ENCODE results near the gene MEGF9. TPM values are rescaled to one million over a fixed set of nuclear protein-coding genes. Genes with fewer than 3 reads are reported as not detected.
"Not testable (repeated sequence)": the region's sequence is repeated elsewhere in the genome, so short reads cannot be mapped to it uniquely, and the experiment has no call there.

Gene MEGF9
- total RNA-seq, 2 donors from 2014 or later, result 9.9 to 10.2 TPM

- ATAC-seq (no peak), DNase-seq (no peak)
- Mint-ChIP-seq H3K27ac (no peak overlapping the region), H3K36me3 (ENCODE audit: low read depth) (peaks cover 2% of the 10 kb centered on the region), H3K4me3 (no peak overlapping the region), H3K4me1 (no peaks in the 10 kb centered on the region), H3K27me3 (no peaks in the 10 kb centered on the region)
- no peaks in the 10 kb centered on the region for H3K9me3 ChIP-seq (ENCODE audit: control insufficient read depth, low read length, poor library complexity, severe bottlenecking)
Measured at GRCh38 chr9:120635011-120635410, 79.3 kb downstream of the MEGF9 start.

- Mint-ChIP-seq H3K27me3 (no peaks in the 10 kb centered on the region), H3K36me3 (ENCODE audit: low read depth) (peaks cover 2% of the 10 kb centered on the region), H3K27ac (peak overlapping the region; percentile 68), H3K4me3 (no peak overlapping the region), H3K4me1 (no peaks in the 10 kb centered on the region)
- H3K9me3 ChIP-seq (ENCODE audit: control insufficient read depth, low read length, poor library complexity, severe bottlenecking), result no peaks in the 10 kb centered on the region
- no peak for DNase-seq
- ATAC-seq, result no peak
Measured at GRCh38 chr9:120630333-120630732, 83.9 kb downstream of the MEGF9 start.

DNA sequence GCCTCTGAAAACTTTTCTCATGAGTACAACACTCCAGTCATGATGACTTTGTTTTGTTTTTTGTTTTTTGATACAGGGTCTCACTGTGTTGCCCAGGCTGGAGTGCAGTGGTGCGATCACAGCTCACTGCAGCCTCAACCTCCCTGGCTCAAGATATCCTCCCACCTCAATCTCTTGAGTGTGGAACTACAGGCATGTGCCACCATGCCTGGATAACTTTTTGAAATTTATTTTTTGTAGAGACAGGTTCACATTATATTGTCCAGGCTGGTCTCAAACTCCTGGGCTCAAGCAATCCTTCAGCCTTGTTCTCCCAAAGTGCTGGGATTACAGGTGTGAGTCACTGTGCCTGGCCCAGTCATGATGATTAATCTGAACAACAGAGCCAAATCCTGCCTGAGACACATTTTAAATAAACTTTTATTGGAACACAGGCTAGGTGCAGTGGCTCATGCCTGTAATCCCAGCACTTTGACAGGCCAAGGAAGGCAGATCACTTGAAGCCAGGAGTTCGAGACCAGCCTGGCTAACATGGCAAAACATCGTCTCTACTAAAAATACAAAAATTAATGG is 85.3 kb downstream of the MEGF9 start:
- ATAC-seq; H3K4me1 Mint-ChIP-seq; DNase-seq; H3K36me3 Mint-ChIP-seq (ENCODE audit: low read depth); H3K9me3 ChIP-seq (ENCODE audit: control insufficient read depth, low read length, poor library complexity, severe bottlenecking); H3K27me3 Mint-ChIP-seq; H3K4me3 Mint-ChIP-seq: not testable (repeated sequence)
- peak overlapping the region; percentile 68 for H3K27ac Mint-ChIP-seq

- no peaks in the 10 kb centered on the region for H3K27me3 Mint-ChIP-seq
- H3K9me3 ChIP-seq (ENCODE audit: control insufficient read depth, low read length, poor library complexity, severe bottlenecking), result no peaks in the 10 kb centered on the region
- peaks cover 2% of the 10 kb centered on the region for H3K4me1 Mint-ChIP-seq
- H3K4me3 Mint-ChIP-seq, result no peak overlapping the region
- ATAC-seq (no peak), DNase-seq (no peak)
- H3K36me3 Mint-ChIP-seq (ENCODE audit: low read depth), result no peaks in the 10 kb centered on the region
- H3K27ac Mint-ChIP-seq, result no peak overlapping the region
Measured at GRCh38 chr9:120628207-120628924, 85.9 kb downstream of the MEGF9 start.

DNA sequence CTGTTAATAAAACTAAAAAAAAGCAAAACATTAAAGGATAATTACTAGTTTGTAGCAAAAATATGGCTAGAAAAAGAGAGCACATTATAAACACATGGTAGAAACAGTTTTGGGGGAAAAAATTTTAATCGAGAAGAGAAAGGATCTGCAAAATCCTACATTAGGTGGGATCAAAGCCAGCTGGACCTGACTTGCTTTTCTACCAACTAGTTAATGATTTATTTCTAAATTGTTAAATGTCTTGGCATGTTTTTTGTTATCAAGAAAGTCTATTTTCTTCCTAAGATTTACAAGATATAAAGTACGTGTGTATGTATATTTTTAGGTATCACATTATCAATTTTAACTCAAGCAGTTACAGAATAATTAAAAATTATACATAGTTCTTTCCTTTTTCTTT is 87.2 kb downstream of the MEGF9 start:
- no peaks in the 10 kb centered on the region for H3K36me3 Mint-ChIP-seq (ENCODE audit: low read depth)
- peaks cover 2% of the 10 kb centered on the region for H3K4me1 Mint-ChIP-seq
- no peak overlapping the region for H3K4me3 Mint-ChIP-seq
- no peaks in the 10 kb centered on the region for H3K27me3 Mint-ChIP-seq
- ATAC-seq, result no peak
- no peaks in the 10 kb centered on the region for H3K9me3 ChIP-seq (ENCODE audit: control insufficient read depth, low read length, poor library complexity, severe bottlenecking)
- H3K27ac Mint-ChIP-seq, result no peak overlapping the region
- no peak for DNase-seq

- ATAC-seq (no peak), DNase-seq (no peak)
- no peak overlapping the region for H3K27ac Mint-ChIP-seq
- no peaks in the 10 kb centered on the region for H3K36me3 Mint-ChIP-seq (ENCODE audit: low read depth)
- peaks cover 2% of the 10 kb centered on the region for H3K4me1 Mint-ChIP-seq
- no peak overlapping the region for H3K4me3 Mint-ChIP-seq
- no peaks in the 10 kb centered on the region for H3K27me3 Mint-ChIP-seq
- H3K9me3 ChIP-seq (ENCODE audit: control insufficient read depth, low read length, poor library complexity, severe bottlenecking), result no peaks in the 10 kb centered on the region
Measured at GRCh38 chr9:120626512-120626911, 87.8 kb downstream of the MEGF9 start.

- H3K27ac Mint-ChIP-seq, result no peak overlapping the region
- peaks cover 6% of the 10 kb centered on the region for H3K4me1 Mint-ChIP-seq
- ATAC-seq, result no peak
- no peak overlapping the region for H3K4me3 Mint-ChIP-seq
- H3K9me3 ChIP-seq (ENCODE audit: control insufficient read depth, low read length, poor library complexity, severe bottlenecking), result no peaks in the 10 kb centered on the region
- no peaks in the 10 kb centered on the region for H3K27me3 Mint-ChIP-seq
- H3K36me3 Mint-ChIP-seq (ENCODE audit: low read depth), result no peaks in the 10 kb centered on the region
- DNase-seq, result no peak
Measured at GRCh38 chr9:120625222-120625621, 89.0 kb downstream of the MEGF9 start.

GRCh38 chr9:120622790-120623189 is 91.5 kb downstream of the MEGF9 start:
- Mint-ChIP-seq H3K27ac (no peak overlapping the region), H3K4me3 (no peak overlapping the region)

DNA sequence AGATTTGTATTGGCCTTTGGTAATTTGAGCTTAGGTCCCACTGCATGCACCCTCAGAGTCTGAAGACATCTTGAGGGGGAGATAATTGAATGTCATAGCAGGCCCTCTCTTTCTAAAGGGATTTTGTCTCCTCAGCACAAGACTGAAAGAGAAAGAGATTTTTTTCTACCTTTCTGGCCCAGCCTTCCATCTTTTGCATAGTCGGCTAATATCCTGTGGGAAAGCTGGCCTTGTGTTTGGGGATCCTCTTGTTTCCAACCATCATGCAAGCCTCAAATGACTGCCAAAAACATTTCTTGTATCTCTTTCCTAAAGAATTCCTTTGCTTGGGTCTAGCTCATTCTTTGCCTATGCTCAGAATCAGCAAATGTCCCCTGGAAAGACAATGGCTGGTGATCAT is 92.3 kb downstream of the MEGF9 start:
- no peak for ATAC-seq
- Mint-ChIP-seq H3K27ac (no peak overlapping the region), H3K4me3 (no peak overlapping the region), H3K27me3 (no peaks in the 10 kb centered on the region), H3K4me1 (peaks cover 15% of the 10 kb centered on the region), H3K36me3 (ENCODE audit: low read depth) (peaks cover 4% of the 10 kb centered on the region)
- no peak for DNase-seq
- no peaks in the 10 kb centered on the region for H3K9me3 ChIP-seq (ENCODE audit: control insufficient read depth, low read length, poor library complexity, severe bottlenecking)

More at GRCh38 chr9:120622790-120623189, 91.5 kb downstream of the MEGF9 start:
- no peaks in the 10 kb centered on the region for H3K27me3 Mint-ChIP-seq
- H3K36me3 Mint-ChIP-seq (ENCODE audit: low read depth), result peaks cover 3% of the 10 kb centered on the region
- no peak for DNase-seq
- H3K4me1 Mint-ChIP-seq, result peaks cover 13% of the 10 kb centered on the region
- ATAC-seq, result no peak
- H3K9me3 ChIP-seq (ENCODE audit: control insufficient read depth, low read length, poor library complexity, severe bottlenecking), result no peaks in the 10 kb centered on the region

DNA sequence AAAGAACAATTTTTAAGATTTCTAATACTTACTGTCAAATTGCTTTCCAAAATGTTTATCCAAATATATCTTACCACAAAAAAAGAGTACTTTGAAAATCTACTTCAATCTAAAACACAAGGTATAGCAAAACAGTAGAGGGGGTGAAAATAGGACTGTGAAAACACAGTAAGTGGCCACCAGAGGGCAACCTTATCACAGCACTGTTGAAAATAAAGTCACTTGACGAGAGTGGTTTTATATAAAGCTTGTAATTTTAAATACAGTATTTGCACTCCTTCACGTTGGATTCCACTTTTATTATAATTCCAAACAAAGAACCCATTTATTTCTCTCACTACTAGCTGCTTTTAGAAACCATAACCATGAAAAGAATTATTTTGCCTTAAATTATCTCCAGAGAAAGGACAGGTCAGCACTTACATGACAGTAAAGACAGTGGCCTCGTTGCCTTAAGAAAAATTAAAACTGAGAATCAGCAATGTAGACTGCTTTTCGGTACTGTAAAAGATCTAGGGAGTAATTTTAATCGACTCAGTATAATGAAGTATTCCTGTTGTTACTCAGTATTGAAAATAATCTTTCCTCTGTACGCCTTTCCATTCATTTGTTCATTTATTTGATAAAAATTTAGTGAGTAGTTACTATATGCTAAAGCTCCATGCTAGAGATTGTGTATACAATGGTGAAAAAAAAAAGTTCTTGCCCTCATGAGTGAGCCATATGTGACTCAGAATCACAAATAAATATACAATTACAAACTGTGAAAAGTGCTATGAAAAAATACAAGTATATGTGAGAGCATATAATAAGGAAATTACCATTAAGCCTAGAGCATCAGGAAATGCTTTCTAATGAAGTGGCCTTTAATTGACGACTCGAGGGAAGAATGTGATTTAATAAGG is 94.3 kb downstream of the MEGF9 start:
- Mint-ChIP-seq H3K27ac (peak overlapping the region; percentile 16), H3K4me3 (no peak overlapping the region), H3K27me3 (no peaks in the 10 kb centered on the region), H3K4me1 (peaks cover 14% of the 10 kb centered on the region), H3K36me3 (ENCODE audit: low read depth) (peaks cover 4% of the 10 kb centered on the region)
- no peaks in the 10 kb centered on the region for H3K9me3 ChIP-seq (ENCODE audit: control insufficient read depth, low read length, poor library complexity, severe bottlenecking)
- peak; percentile 15 to 18 (median 16) for DNase-seq
- peak; percentile 88 for ATAC-seq

DNA sequence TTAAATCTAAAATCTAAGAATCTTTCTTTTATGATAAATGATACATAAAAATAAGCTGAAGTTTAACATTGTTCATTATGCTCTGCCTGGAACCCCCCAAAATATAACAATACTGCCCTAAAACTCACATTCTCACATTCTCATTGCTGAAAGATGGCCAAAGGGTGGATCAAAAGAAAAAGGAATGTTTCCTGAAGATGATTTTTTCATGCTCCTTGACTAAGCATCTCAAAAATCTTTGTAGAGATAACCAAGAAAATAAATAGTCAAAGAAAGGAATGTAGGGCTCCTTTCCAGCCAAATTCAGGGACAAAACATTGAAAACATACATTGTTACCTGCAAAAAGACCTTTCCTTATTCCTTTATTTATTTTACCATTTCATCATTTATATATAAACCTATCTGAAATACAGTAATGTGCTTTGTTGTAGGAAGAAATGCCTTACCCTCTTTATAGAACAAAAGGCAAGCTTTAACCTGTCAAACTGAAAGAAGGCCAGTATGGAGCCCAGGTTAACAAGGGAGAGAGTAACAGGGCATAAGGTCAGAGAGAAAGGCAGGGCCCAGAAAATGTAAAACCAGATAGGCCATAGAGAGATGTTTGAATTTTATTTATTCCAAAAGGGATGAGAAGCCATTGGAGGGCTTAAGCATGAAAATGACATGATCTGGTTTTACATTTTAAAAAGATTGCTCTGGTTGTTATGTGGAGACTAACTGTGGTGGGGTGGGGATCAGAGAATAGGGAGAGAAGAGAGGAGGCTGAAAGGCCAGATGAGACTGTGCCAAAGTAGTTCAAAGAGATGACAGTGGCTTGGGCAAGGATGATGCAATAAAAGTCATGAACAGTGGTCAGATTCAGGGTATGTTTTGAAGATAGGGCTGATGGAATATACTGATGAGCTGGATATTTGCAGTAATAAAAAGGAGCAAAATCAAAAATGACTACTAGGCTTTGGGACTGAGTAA is 97.0 kb downstream of the MEGF9 start:
- Mint-ChIP-seq H3K4me3 (no peak overlapping the region), H3K27ac (peak overlapping the region; percentile 76), H3K4me1 (peaks cover 13% of the 10 kb centered on the region), H3K27me3 (no peaks in the 10 kb centered on the region), H3K36me3 (ENCODE audit: low read depth) (peaks cover 4% of the 10 kb centered on the region)
- no peak for ATAC-seq
- H3K9me3 ChIP-seq (ENCODE audit: control insufficient read depth, low read length, poor library complexity, severe bottlenecking), result no peaks in the 10 kb centered on the region
- no peak for DNase-seq

GRCh38 chr9:120612218-120612617 is 102.1 kb downstream of the MEGF9 start:
- H3K4me3 Mint-ChIP-seq, result no peak overlapping the region

More at GRCh38 chr9:120612218-120612617, 102.1 kb downstream of the MEGF9 start:
- no peaks in the 10 kb centered on the region for H3K9me3 ChIP-seq (ENCODE audit: control insufficient read depth, low read length, poor library complexity, severe bottlenecking)
- H3K36me3 Mint-ChIP-seq (ENCODE audit: low read depth), result peaks cover 9% of the 10 kb centered on the region
- no peak for DNase-seq
- no peak for ATAC-seq
- peaks cover 2% of the 10 kb centered on the region for H3K4me1 Mint-ChIP-seq
- H3K27me3 Mint-ChIP-seq, result no peaks in the 10 kb centered on the region
- no peak overlapping the region for H3K27ac Mint-ChIP-seq
